ENCODE measurements around the gene LAMTOR2. TPM values are rescaled to one million over a fixed set of nuclear protein-coding genes. Genes with fewer than 3 reads are reported as not detected.
A peak's percentile ranks its signal among the peaks of the same experiment; 100 is the strongest.

Gene LAMTOR2
- total RNA-seq, 1 experiment from 2014 or later: 52.0 TPM

DNA sequence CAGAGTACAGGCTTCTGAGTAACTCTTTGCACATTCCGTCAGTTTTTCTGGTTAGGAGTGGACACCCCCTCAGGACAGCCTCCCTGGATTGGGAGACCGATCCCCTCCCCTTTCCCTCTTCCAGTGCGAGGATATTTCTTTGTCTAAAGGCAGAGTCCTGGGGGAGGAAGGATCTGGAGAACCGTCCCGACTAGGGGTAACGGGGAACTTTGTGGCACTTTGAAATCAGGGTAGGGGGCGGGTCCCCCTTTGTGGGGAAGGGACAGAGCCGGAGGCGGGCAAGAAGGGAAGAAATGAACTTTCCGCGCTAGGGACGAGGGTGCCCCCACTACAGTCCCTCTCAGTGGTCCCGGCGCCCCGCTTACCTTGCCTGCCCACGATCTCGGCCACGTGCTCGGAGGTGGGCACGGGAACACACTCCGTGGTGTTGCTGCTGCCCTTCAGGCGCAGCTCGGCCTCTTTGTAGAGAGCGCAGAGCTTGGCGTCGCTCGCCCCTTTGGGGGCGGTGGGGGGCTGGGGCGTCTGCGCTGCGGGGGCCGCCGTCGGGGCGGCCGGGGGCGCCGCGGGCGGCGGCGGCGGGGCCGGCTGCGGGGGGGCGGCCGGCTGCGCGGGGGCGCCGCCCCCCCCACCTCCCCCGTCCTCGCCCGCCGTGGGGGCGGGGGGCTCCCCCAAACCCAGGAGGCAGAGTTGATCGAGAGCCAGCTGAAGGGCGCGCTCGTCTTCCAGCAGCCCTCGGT lies 26.8 kb downstream of the LAMTOR2 start:
- TF ChIP-seq EZH2 (IDR thresholded peaks at IDR 0.05; ENCODE audit: borderline replicate concordance, low read depth, low read length, poor library complexity, severe bottlenecking) (no peak), CTCF (conservative IDR thresholded peaks at IDR 0.05; ENCODE audit: low read depth, low read length) (no peak)
- ChIA-PET CTCF (no interaction called here), POLR2A (ENCODE audit: low non-redundant PET) (no interaction called here)
- TSS peak; percentile 23 for BruUV-seq (replicated peaks)
- H3K4me1 ChIP-seq (ENCODE audit: insufficient read depth, low read length, poor library complexity, severe bottlenecking): peaks cover 52% of the 10 kb centered on the region
- no peaks in the 10 kb centered on the region for H3K9me3 ChIP-seq (ENCODE audit: low read depth, low read length, poor library complexity, severe bottlenecking)
- H3K4me3 ChIP-seq (ENCODE audit: low read depth, low read length, poor library complexity, severe bottlenecking): peak overlapping the region; percentile 86
- no peaks in the 10 kb centered on the region for H3K27me3 ChIP-seq (replicated peaks; ENCODE audit: insufficient read depth, low read depth, low read length, poor library complexity)
- peaks cover 11% of the 10 kb centered on the region for H3K36me3 ChIP-seq (ENCODE audit: insufficient read depth, low read length, poor library complexity, severe bottlenecking)
- intact Hi-C loops (cut with micrococcal nuclease; ENCODE audit: unreplicated experiment): no loop called here
- peak overlapping the region; percentile 89 for H3K27ac ChIP-seq (ENCODE audit: low read depth, low read length, poor library complexity, severe bottlenecking)
- no peak for DNase-seq (ENCODE audit: low spot score)

GRCh38 chr1:156081917-156082308 lies 27.3 kb downstream of the LAMTOR2 start:
- intact Hi-C loops (cut with micrococcal nuclease; ENCODE audit: unreplicated experiment): no loop called here
- ChIA-PET POLR2A (ENCODE audit: low non-redundant PET) (no interaction called here), CTCF (no interaction called here)
- Histone ChIP-seq H3K9me3 (ENCODE audit: low read depth, low read length, poor library complexity, severe bottlenecking) (no peaks in the 10 kb centered on the region), H3K4me1 (ENCODE audit: insufficient read depth, low read length, poor library complexity, severe bottlenecking) (peaks cover 46% of the 10 kb centered on the region), H3K4me3 (ENCODE audit: low read depth, low read length, poor library complexity, severe bottlenecking) (peak overlapping the region; percentile 86), H3K27ac (ENCODE audit: low read depth, low read length, poor library complexity, severe bottlenecking) (peak overlapping the region; percentile 88), H3K27me3 (replicated peaks; ENCODE audit: insufficient read depth, low read depth, low read length, poor library complexity) (no peaks in the 10 kb centered on the region), H3K36me3 (ENCODE audit: insufficient read depth, low read length, poor library complexity, severe bottlenecking) (peaks cover 5% of the 10 kb centered on the region)
- peak; percentile 63 for DNase-seq (ENCODE audit: low spot score)
- no TSS peak for BruUV-seq (replicated peaks)
- TF ChIP-seq EZH2 (IDR thresholded peaks at IDR 0.05; ENCODE audit: borderline replicate concordance, low read depth, low read length, poor library complexity, severe bottlenecking) (no peak), CTCF (conservative IDR thresholded peaks at IDR 0.05; ENCODE audit: low read depth, low read length) (no peak)

DNA sequence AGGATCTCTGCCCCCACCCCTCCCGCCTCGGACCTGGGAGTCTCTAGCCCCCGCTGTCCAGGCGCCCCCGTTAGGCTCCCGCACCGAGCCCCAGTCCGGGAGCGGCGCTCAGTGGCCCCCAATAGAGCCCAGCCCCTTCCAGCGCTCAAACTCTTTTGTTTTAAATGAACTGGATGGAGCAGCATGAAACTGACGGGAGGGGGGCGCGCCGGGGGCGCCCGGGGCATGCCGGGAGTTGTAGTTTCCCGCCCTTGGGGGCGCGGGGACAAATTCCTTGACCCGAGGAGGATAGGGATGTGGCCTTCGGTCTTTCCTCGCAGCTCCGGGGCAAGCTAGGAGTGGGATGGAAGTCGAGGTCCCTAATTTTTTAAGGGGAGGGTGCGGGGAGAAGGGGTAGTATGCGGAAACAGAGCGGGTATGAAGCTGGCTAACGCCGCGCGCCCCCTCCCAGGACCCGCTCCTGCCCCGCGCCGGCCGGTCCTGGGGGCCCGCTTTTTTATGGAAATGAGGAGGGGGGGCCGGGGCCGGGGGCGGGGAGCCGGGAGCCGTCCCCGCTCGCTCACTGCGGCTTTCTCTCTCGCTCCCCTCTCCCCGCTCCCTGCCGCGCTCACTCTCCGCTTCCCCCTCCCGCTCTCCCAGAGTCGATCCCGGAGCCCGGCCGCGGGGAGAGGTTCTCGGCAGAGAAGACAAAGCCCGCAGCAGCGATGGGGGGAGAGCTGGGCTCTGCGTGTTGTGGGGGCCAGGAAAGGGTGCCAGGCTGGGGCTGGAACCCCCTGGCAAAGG lies 27.9 kb downstream of the LAMTOR2 start, which contains the start of gene MEX3A:
MEX3A (minus strand) TSS at position 157 of the 783 bp plus-strand sequence. CDS start 467 bp downstream, outside the sequence.
- H3K4me1 ChIP-seq (ENCODE audit: insufficient read depth, low read length, poor library complexity, severe bottlenecking): peaks cover 40% of the 10 kb centered on the region
- intact Hi-C loops (cut with micrococcal nuclease; ENCODE audit: unreplicated experiment): no loop called here
- TF ChIP-seq CTCF (conservative IDR thresholded peaks at IDR 0.05; ENCODE audit: low read depth, low read length) (no peak), EZH2 (IDR thresholded peaks at IDR 0.05; ENCODE audit: borderline replicate concordance, low read depth, low read length, poor library complexity, severe bottlenecking) (no peak)
- POLR2A ChIA-PET (ENCODE audit: low non-redundant PET): interaction anchor here (0.5 kb wide), 1 partner anchor 41 kb away, joined by 3 read pairs; no protein-coding TSS in a partner anchor
- no TSS peak for BruUV-seq (replicated peaks)
- H3K4me3 ChIP-seq (ENCODE audit: low read depth, low read length, poor library complexity, severe bottlenecking): peak within 1 kb of the TSS; percentile 86
- peak within 1 kb of the TSS; percentile 89 for H3K27ac ChIP-seq (ENCODE audit: low read depth, low read length, poor library complexity, severe bottlenecking)
- H3K9me3 ChIP-seq (ENCODE audit: low read depth, low read length, poor library complexity, severe bottlenecking): no peaks in the 10 kb centered on the region
- H3K36me3 ChIP-seq (ENCODE audit: insufficient read depth, low read length, poor library complexity, severe bottlenecking): no peaks in the 10 kb centered on the region
- DNase-seq (ENCODE audit: low spot score): peak; percentile 91
- H3K27me3 ChIP-seq (replicated peaks; ENCODE audit: insufficient read depth, low read depth, low read length, poor library complexity): no peaks in the 10 kb centered on the region
- CTCF ChIA-PET: no interaction called here

All from A673 (cell line).